ENCODE results near the gene CCDC121.

DNA sequence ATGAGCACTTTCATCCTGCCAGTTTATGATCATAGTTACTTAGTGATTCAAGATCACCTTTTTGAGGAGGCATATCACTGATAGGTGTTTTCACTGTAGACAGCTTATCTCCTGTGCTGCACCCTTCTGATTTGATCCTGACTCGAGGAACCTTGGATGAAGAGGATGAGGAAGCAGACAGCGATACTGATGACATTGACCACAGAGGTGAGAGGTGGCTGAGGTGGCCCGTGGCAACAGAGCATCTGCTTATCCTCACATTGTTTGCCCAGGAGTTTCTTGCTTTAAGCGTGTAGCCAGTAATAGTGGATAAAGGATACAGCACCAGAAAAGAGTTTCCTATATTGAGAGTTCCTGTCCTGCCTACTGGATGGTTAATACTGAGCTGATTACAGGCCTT lies 18.9 kb upstream of the CCDC121 start:
- TF ChIP-seq, protein P1, sequence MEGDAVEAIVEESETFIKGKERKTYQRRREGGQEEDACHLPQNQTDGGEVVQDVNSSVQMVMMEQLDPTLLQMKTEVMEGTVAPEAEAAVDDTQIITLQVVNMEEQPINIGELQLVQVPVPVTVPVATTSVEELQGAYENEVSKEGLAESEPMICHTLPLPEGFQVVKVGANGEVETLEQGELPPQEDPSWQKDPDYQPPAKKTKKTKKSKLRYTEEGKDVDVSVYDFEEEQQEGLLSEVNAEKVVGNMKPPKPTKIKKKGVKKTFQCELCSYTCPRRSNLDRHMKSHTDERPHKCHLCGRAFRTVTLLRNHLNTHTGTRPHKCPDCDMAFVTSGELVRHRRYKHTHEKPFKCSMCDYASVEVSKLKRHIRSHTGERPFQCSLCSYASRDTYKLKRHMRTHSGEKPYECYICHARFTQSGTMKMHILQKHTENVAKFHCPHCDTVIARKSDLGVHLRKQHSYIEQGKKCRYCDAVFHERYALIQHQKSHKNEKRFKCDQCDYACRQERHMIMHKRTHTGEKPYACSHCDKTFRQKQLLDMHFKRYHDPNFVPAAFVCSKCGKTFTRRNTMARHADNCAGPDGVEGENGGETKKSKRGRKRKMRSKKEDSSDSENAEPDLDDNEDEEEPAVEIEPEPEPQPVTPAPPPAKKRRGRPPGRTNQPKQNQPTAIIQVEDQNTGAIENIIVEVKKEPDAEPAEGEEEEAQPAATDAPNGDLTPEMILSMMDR (IDR thresholded peaks at IDR 0.05; ENCODE audit: low read depth, low read length, poor library complexity, severe bottlenecking), result no peak
- TF ChIP-seq EZH2phosphoT487 (IDR thresholded peaks at IDR 0.05; ENCODE audit: borderline replicate concordance, low read length), result no peak
